Prostate gland (tissue), 2 donors: Measurements from ENCODE around the gene TBC1D22A.

Experiments
- CTCF ChIP-seq, 4 experiments: fragments of 200-600 bp in 2 of 4; fragments of 450-650 bp in 2 of 4; sonication (generic) in 2 of 4; IDR thresholded peaks; 1 replicate in 3 of 4; 2 replicates in 1 of 4; pipeline ENCODE4 v1.5.1; 2016 to 2019; ENCODE audit warnings: antibody characterized with exemption in 4 of 4, mild to moderate bottlenecking in 2 of 4, moderate library complexity in 2 of 4
- POLR2A ChIP-seq: fragments of 450-650 bp; IDR thresholded peaks from one replicate; pipeline ENCODE4 v1.6.1; 2016; ENCODE audit warnings: antibody characterized with exemption, mild to moderate bottlenecking

GRCh38 chr22:47040486-47041270 is 278.2 kb downstream of the TBC1D22A start:
- TF ChIP-seq CTCF (IDR thresholded peaks at IDR 0.05) (no peak), POLR2A (no peak)
